MCF 10A (cell line): Measurements from ENCODE around the gene RBM44. TPM values are rescaled to one million over a fixed set of nuclear protein-coding genes. Genes with fewer than 3 reads are reported as not detected.

Experiments used
- BruUV-seq: library from RNA; stranded (reverse); fragments of 400-500 nt; replicated peaks from 2 replicates; lab custom pipeline; 2021; lab: Mats Ljungman, UMichigan
- CTCF ChIA-PET: fragments of 300-600 bp; sonication (Branson Sonifier 250); formaldehyde crosslinking; extraction: SDS; loops from one replicate; lab custom pipeline; 2021; ENCODE audit warnings: antibody characterized with exemption, inconsistent platforms; lab: Yijun Ruan, JAX
- POLR2A ChIA-PET: fragments of 300-600, 350-650 bp; sonication (Branson Sonifier 250); formaldehyde crosslinking; extraction: SDS; loops from one replicate; lab custom pipeline; 2020; ENCODE audit warnings: antibody characterized with exemption, inconsistent platforms; lab: Yijun Ruan, JAX
- DNase-seq: peaks from one replicate; pipeline ENCODE4 v3.0.0-alpha.2; 2018; ENCODE audit not compliant: unreplicated experiment
- H3K27ac Mint-ChIP-seq: one replicate; pipeline ENCODE4 v1.8.0; 2022; ENCODE audit warnings: mild to moderate bottlenecking, low read depth, mixed read lengths; ENCODE audit not compliant: unreplicated experiment
- H3K27me3 Mint-ChIP-seq: one replicate; pipeline ENCODE4 v1.8.0; 2022; ENCODE audit warnings: mixed read lengths; ENCODE audit not compliant: insufficient read depth, unreplicated experiment
- H3K36me3 Mint-ChIP-seq: one replicate; pipeline ENCODE4 v1.8.0; 2022; ENCODE audit warnings: mild to moderate bottlenecking, moderate library complexity, mixed read lengths; ENCODE audit not compliant: insufficient read depth, unreplicated experiment
- H3K4me1 Mint-ChIP-seq: one replicate; pipeline ENCODE4 v1.8.0; 2022; ENCODE audit warnings: mixed read lengths; ENCODE audit not compliant: insufficient read depth, unreplicated experiment
- H3K4me3 Mint-ChIP-seq: one replicate; pipeline ENCODE4 v1.8.0; 2022; ENCODE audit warnings: mild to moderate bottlenecking, moderate library complexity, mixed read lengths; ENCODE audit not compliant: unreplicated experiment
- H3K9me3 Mint-ChIP-seq: one replicate; pipeline ENCODE4 v1.8.0; 2022; ENCODE audit warnings: mixed read lengths; ENCODE audit not compliant: unreplicated experiment
- CTCF ChIP-seq: fragments of 200-600 bp; IDR thresholded peaks from one replicate; pipeline ENCODE4 v1.8.0; 2022; ENCODE audit warnings: antibody characterized with exemption, mild to moderate bottlenecking; ENCODE audit not compliant: unreplicated experiment
- intact Hi-C: fragments of 100-400 bp; cut with micrococcal nuclease; formaldehyde crosslinking; loops from 2 replicates; pipeline ENCODE4 v1.14.1; 2022
- total RNA-seq: library from RNA; stranded (reverse); gene quantifications from 2 replicates; pipeline ENCODE4 v1.2.3, GENCODE V29; 2022

The RBM44 gene
- total RNA-seq, 1 experiment from 2014 or later: 0.23 TPM

- ChIA-PET POLR2A (interaction anchor here (0.6 kb wide), 1 partner anchor 44 kb away, joined by 4 read pairs; no protein-coding TSS in a partner anchor), CTCF (no interaction called here)
- peak overlapping the region; percentile 44 for H3K27ac Mint-ChIP-seq
- no peaks in the 10 kb centered on the region for H3K9me3 Mint-ChIP-seq
- TF ChIP-seq CTCF: no peak
- intact Hi-C loops: no loop called here
- peaks cover 69% of the 10 kb centered on the region for H3K36me3 Mint-ChIP-seq
- DNase-seq: no peak
- no peaks in the 10 kb centered on the region for H3K27me3 Mint-ChIP-seq
- H3K4me3 Mint-ChIP-seq: no peak overlapping the region
- H3K4me1 Mint-ChIP-seq: no peaks in the 10 kb centered on the region
- no TSS peak for BruUV-seq
Measured at GRCh38 chr2:237772513-237772912, 26.1 kb upstream of the RBM44 start.

- Mint-ChIP-seq H3K27ac (no peak overlapping the region), H3K4me3 (no peak overlapping the region), H3K4me1 (no peaks in the 10 kb centered on the region), H3K36me3 (peaks cover 78% of the 10 kb centered on the region), H3K27me3 (no peaks in the 10 kb centered on the region), H3K9me3 (no peaks in the 10 kb centered on the region)
- intact Hi-C loops: loop anchor here (1.0 kb wide), 1 partner anchor 101 kb away; no protein-coding TSS in a partner anchor
- no peak for TF ChIP-seq CTCF
- no TSS peak for BruUV-seq
- POLR2A ChIA-PET: no interaction called here
- DNase-seq: no peak
- CTCF ChIA-PET: interaction anchor here (0.6 to 1.9 kb wide), 8 partner anchors 9 to 103 kb away, joined by 3 to 6 read pairs (median 4); no protein-coding TSS in a partner anchor
Measured at GRCh38 chr2:237773826-237774225, 24.8 kb upstream of the RBM44 start.

- H3K9me3 Mint-ChIP-seq: no peaks in the 10 kb centered on the region
- CTCF ChIA-PET: interaction anchor here (0.5 to 1.9 kb wide), 20 partner anchors 8 to 1619 kb away, joined by 3 to 14 read pairs (median 4); no protein-coding TSS in a partner anchor
- intact Hi-C loops: loop anchor here (1.0 kb wide), 1 partner anchor 102 kb away; no protein-coding TSS in a partner anchor
- peak; percentile 59 for TF ChIP-seq CTCF
- no peaks in the 10 kb centered on the region for H3K4me1 Mint-ChIP-seq
- DNase-seq: peak; percentile 60
- no peak overlapping the region for H3K4me3 Mint-ChIP-seq
- H3K27me3 Mint-ChIP-seq: no peaks in the 10 kb centered on the region
- H3K27ac Mint-ChIP-seq: peak overlapping the region; percentile 62
- peaks cover 78% of the 10 kb centered on the region for H3K36me3 Mint-ChIP-seq
- no TSS peak for BruUV-seq
- POLR2A ChIA-PET: interaction anchor here (0.9 to 1.6 kb wide), 3 partner anchors 13 to 115 kb away, joined by 3 to 5 read pairs (median 3); no protein-coding TSS in a partner anchor
Measured at GRCh38 chr2:237774811-237775553, 23.6 kb upstream of the RBM44 start.

GRCh38 chr2:237779521-237779920 lies 19.1 kb upstream of the RBM44 start:
- Mint-ChIP-seq H3K27ac (no peak overlapping the region), H3K36me3 (peaks cover 60% of the 10 kb centered on the region), H3K4me1 (no peaks in the 10 kb centered on the region), H3K4me3 (no peak overlapping the region), H3K27me3 (no peaks in the 10 kb centered on the region), H3K9me3 (no peaks in the 10 kb centered on the region)
- DNase-seq: no peak
- ChIA-PET POLR2A (interaction anchor here (0.6 kb wide), 1 partner anchor 116 kb away, joined by 4 read pairs; no protein-coding TSS in a partner anchor), CTCF (no interaction called here)
- intact Hi-C loops: no loop called here
- TF ChIP-seq CTCF: no peak
- BruUV-seq: no TSS peak
